ENCODE measurements around the gene BRD2.

The BRD2 gene

DNA sequence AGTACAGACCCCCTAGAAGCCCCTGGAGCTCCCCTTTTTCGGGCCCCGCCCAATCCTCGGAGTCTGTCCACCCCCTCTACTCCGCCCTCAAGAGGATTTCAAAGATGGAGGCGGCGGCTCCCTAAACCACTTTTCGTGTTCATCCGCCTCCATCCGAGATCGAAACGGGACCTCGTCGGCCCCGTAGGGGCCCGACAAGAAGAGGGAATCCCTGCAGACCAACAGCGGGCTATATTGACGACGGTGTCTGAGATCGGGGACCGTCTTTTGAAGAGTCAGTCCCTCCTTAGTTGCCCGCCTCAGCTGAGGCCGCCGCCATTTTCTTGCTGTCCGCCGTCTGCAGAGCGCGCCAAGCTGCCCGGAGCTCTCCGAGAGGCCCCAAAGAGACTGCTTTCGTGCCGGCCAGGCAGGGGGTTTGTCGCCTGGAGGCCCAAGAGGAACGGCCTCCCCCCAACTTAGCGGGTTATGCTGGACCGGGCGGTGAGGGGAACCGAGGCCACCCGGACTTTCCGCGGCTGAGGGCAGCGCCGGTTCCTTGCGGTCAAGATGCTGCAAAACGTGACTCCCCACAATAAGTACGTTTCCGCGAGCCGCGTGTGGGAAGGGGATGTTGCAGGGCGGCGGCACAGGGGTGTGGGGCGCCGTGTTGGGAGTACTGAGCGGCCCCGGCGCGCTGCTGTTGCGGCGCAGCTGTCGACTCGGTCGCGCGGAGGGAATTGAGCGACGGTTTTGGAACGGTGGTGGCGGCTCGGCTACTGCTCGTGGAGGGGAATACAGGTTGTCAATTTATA lies 4.2 kb downstream of the BRD2 start:
- TF ChIP-seq, protein P1, sequence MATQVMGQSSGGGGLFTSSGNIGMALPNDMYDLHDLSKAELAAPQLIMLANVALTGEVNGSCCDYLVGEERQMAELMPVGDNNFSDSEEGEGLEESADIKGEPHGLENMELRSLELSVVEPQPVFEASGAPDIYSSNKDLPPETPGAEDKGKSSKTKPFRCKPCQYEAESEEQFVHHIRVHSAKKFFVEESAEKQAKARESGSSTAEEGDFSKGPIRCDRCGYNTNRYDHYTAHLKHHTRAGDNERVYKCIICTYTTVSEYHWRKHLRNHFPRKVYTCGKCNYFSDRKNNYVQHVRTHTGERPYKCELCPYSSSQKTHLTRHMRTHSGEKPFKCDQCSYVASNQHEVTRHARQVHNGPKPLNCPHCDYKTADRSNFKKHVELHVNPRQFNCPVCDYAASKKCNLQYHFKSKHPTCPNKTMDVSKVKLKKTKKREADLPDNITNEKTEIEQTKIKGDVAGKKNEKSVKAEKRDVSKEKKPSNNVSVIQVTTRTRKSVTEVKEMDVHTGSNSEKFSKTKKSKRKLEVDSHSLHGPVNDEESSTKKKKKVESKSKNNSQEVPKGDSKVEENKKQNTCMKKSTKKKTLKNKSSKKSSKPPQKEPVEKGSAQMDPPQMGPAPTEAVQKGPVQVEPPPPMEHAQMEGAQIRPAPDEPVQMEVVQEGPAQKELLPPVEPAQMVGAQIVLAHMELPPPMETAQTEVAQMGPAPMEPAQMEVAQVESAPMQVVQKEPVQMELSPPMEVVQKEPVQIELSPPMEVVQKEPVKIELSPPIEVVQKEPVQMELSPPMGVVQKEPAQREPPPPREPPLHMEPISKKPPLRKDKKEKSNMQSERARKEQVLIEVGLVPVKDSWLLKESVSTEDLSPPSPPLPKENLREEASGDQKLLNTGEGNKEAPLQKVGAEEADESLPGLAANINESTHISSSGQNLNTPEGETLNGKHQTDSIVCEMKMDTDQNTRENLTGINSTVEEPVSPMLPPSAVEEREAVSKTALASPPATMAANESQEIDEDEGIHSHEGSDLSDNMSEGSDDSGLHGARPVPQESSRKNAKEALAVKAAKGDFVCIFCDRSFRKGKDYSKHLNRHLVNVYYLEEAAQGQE (IDR thresholded peaks at IDR 0.05; ENCODE audit: insufficient replicate concordance, low read depth) = peak; percentile 30
- TF ChIP-seq SPI1 (IDR thresholded peaks at IDR 0.05; ENCODE audit: borderline replicate concordance, low read depth) (no peak), GABPA (IDR thresholded peaks at IDR 0.05; ENCODE audit: low read depth) (no peak), POLR2AphosphoS5 (IDR thresholded peaks at IDR 0.05; ENCODE audit: low read depth) (peak; percentile 34; the same call in 1 of the 2 replicates)
- TF ChIP-seq, protein P2, sequence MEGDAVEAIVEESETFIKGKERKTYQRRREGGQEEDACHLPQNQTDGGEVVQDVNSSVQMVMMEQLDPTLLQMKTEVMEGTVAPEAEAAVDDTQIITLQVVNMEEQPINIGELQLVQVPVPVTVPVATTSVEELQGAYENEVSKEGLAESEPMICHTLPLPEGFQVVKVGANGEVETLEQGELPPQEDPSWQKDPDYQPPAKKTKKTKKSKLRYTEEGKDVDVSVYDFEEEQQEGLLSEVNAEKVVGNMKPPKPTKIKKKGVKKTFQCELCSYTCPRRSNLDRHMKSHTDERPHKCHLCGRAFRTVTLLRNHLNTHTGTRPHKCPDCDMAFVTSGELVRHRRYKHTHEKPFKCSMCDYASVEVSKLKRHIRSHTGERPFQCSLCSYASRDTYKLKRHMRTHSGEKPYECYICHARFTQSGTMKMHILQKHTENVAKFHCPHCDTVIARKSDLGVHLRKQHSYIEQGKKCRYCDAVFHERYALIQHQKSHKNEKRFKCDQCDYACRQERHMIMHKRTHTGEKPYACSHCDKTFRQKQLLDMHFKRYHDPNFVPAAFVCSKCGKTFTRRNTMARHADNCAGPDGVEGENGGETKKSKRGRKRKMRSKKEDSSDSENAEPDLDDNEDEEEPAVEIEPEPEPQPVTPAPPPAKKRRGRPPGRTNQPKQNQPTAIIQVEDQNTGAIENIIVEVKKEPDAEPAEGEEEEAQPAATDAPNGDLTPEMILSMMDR (IDR thresholded peaks at IDR 0.05; ENCODE audit: insufficient read depth, low read length) = no peak
- DNase-seq (ENCODE audit: low read depth in 1 of 2, low spot score in 1 of 2) = peak in 1 of 2 experiments; percentile 33
- no peaks in the 10 kb centered on the region for H3K27me3 ChIP-seq (ENCODE audit: insufficient read depth, poor library complexity, severe bottlenecking)
- H3K27ac ChIP-seq (replicated peaks) = peak overlapping the region; percentile 82
- peak overlapping the region; percentile 84 for H3K4me3 ChIP-seq (replicated peaks; ENCODE audit: insufficient read depth, low read length)

DNA sequence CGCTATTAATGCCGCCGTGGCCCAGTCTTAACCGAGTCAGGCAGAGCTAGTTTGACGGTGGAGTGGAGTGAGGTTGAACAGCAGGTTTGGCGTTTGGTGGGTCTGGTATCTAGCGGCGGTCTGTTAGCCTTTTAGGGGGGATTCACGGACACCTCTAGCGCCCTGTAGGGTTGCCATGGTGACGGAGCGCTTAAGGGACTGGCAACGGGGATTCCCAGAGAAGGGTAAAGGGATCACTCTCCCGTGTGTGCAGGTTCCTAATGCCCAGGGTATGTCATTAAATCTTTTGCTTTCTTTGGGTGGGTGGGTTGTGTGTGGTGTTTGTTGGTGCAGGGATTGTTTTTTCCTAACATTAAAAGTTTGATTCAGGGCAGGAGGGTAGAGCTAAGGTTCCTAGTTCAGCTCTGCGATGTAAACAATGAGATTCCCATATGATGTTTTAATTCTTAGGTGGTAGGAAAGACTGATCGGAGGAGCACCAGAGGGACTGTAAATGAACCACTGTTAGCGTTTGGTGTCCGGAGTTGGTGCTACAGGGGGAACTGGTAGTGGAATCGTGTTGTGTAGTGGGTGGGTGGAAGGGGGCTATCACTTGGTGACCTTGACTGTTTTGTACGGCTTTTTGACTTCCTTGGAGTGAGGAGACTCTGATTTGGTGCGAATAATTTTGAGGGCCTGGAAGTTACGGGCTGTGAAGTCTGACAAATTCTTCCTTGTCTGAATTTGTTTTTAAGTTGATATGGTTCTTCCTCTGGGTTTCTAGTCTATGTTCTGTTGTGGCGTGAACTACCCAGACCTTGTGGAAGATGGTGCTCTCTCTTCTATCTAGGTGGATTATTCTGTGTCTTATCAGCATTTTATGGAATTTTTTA lies 5.0 kb downstream of the BRD2 start:
- Histone ChIP-seq H3K27me3 (ENCODE audit: insufficient read depth, poor library complexity, severe bottlenecking) (no peaks in the 10 kb centered on the region), H3K27ac (replicated peaks) (peak overlapping the region; percentile 82), H3K4me3 (replicated peaks; ENCODE audit: insufficient read depth, low read length) (peak overlapping the region; percentile 84)
- no peak for TF ChIP-seq SPI1 (IDR thresholded peaks at IDR 0.05; ENCODE audit: borderline replicate concordance, low read depth)
- TF ChIP-seq, protein P2 (IDR thresholded peaks at IDR 0.05; ENCODE audit: insufficient read depth, low read length) = no peak
- TF ChIP-seq GABPA (IDR thresholded peaks at IDR 0.05; ENCODE audit: low read depth) = no peak
- TF ChIP-seq POLR2AphosphoS5 (IDR thresholded peaks at IDR 0.05; ENCODE audit: low read depth) = no peak
- TF ChIP-seq, protein P1 (IDR thresholded peaks at IDR 0.05; ENCODE audit: insufficient replicate concordance, low read depth) = no peak
- peak in 1 of 2 experiments; percentile 64 for DNase-seq (ENCODE audit: low read depth in 1 of 2, low spot score in 1 of 2)

DNA sequence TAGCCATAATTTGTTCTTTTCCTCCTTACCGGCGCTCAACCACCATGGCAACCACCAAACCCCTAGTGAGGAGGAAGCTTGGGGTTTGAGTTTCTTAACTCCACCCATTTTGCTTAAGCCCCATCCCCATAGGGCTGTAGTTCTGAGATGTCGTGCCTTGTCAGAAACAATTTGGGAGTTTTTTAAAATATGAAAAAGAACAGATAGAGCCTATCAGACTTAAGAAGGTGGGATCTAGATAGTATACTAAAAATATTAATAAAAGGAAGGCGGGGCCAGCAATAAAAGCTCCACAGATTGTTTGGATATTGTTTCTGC lies 5.6 kb downstream of the BRD2 start:
- TF ChIP-seq, protein P1 (IDR thresholded peaks at IDR 0.05; ENCODE audit: insufficient replicate concordance, low read depth) = no peak
- TF ChIP-seq POLR2AphosphoS5 (IDR thresholded peaks at IDR 0.05; ENCODE audit: low read depth) (no peak), SPI1 (IDR thresholded peaks at IDR 0.05; ENCODE audit: borderline replicate concordance, low read depth) (no peak), GABPA (IDR thresholded peaks at IDR 0.05; ENCODE audit: low read depth) (no peak)
- TF ChIP-seq, protein P2 (IDR thresholded peaks at IDR 0.05; ENCODE audit: insufficient read depth, low read length) = no peak
- Histone ChIP-seq H3K4me3 (replicated peaks; ENCODE audit: insufficient read depth, low read length) (peak overlapping the region; percentile 84), H3K27me3 (ENCODE audit: insufficient read depth, poor library complexity, severe bottlenecking) (no peaks in the 10 kb centered on the region), H3K27ac (replicated peaks) (peak overlapping the region; percentile 82)
- peak; percentile 48 to 56 for DNase-seq (ENCODE audit: low read depth in 1 of 2, low spot score in 1 of 2)

Measured in HL-60 (cell line).